ENCODE results near the gene PLXDC2.

PLXDC2 gene

GRCh38 chr10:19930936-19931893 lies 115.0 kb downstream of the PLXDC2 start:
- no peak overlapping the region for H3K4me3 ChIP-seq (replicated peaks; ENCODE audit: low read depth, low read length)
- TF ChIP-seq CTCF (IDR thresholded peaks at IDR 0.05; ENCODE audit: low read depth, low read length, missing control alignments) = no peak
- no peak for DNase-seq (ENCODE audit: extremely low read depth, low read depth)

- DNase-seq (ENCODE audit: extremely low read depth, low read depth) = no peak
- no peak for TF ChIP-seq CTCF (IDR thresholded peaks at IDR 0.05; ENCODE audit: low read depth, low read length, missing control alignments)
- no peak overlapping the region for H3K4me3 ChIP-seq (replicated peaks; ENCODE audit: low read depth, low read length)
Measured at GRCh38 chr10:19931894-19932590, 115.8 kb downstream of the PLXDC2 start.

GRCh38 chr10:19932806-19933371 lies 116.7 kb downstream of the PLXDC2 start:
- no peak for TF ChIP-seq CTCF (IDR thresholded peaks at IDR 0.05; ENCODE audit: low read depth, low read length, missing control alignments)
- no peak overlapping the region for H3K4me3 ChIP-seq (replicated peaks; ENCODE audit: low read depth, low read length)
- no peak for DNase-seq (ENCODE audit: extremely low read depth, low read depth)

GRCh38 chr10:19933772-19934171 lies 117.5 kb downstream of the PLXDC2 start:
- TF ChIP-seq CTCF (IDR thresholded peaks at IDR 0.05; ENCODE audit: low read depth, low read length, missing control alignments) = no peak
- no peak overlapping the region for H3K4me3 ChIP-seq (replicated peaks; ENCODE audit: low read depth, low read length)
- no peak for DNase-seq (ENCODE audit: extremely low read depth, low read depth)

GRCh38 chr10:19935176-19935575 lies 118.9 kb downstream of the PLXDC2 start:
- H3K4me3 ChIP-seq (replicated peaks; ENCODE audit: low read depth, low read length) = no peak overlapping the region
- no peak for TF ChIP-seq CTCF (IDR thresholded peaks at IDR 0.05; ENCODE audit: low read depth, low read length, missing control alignments)
- no peak for DNase-seq (ENCODE audit: extremely low read depth, low read depth)

GRCh38 chr10:19936289-19936688 lies 120.1 kb downstream of the PLXDC2 start:
- TF ChIP-seq CTCF (IDR thresholded peaks at IDR 0.05; ENCODE audit: low read depth, low read length, missing control alignments) = no peak
- DNase-seq (ENCODE audit: extremely low read depth, low read depth) = no peak
- H3K4me3 ChIP-seq (replicated peaks; ENCODE audit: low read depth, low read length) = no peak overlapping the region

All from HFF-Myc (cell line).